H9 (cell line): ENCODE results near the gene KCTD7. TPM values are rescaled to one million over a fixed set of nuclear protein-coding genes. Genes with fewer than 3 reads are reported as not detected.

Source experiments
- DNase-seq: peaks from one replicate; pipeline ENCODE4 v3.0.0-alpha.2; 2017
- H2AFZ ChIP-seq: one replicate; pipeline ENCODE4 v1.6.1; 2013; ENCODE audit warnings: mild to moderate bottlenecking, low read length, control low read depth, moderate library complexity
- H2AK5ac ChIP-seq: 2 replicates; pipeline ENCODE4 v1.6.1; 2013; ENCODE audit warnings: low read length, control low read depth, mixed read lengths; ENCODE audit not compliant: insufficient read length
- H2BK120ac ChIP-seq: one replicate; pipeline ENCODE4 v1.6.1; 2013; ENCODE audit warnings: low read depth, mild to moderate bottlenecking, low read length, control low read depth, inconsistent platforms; ENCODE audit not compliant: poor library complexity, severe bottlenecking
- H2BK12ac ChIP-seq: 2 replicates; pipeline ENCODE4 v1.6.1; 2013; ENCODE audit warnings: low read length, control low read depth, mixed read lengths, low read depth; ENCODE audit not compliant: insufficient read length
- H2BK15ac ChIP-seq: 2 replicates; pipeline ENCODE4 v1.6.1; 2013; ENCODE audit warnings: low read depth, low read length, control low read depth
- H2BK20ac ChIP-seq: one replicate; pipeline ENCODE4 v1.6.1; 2013; ENCODE audit warnings: low read depth, mild to moderate bottlenecking, low read length, control low read depth, inconsistent platforms; ENCODE audit not compliant: poor library complexity, severe bottlenecking
- H2BK5ac ChIP-seq: 2 replicates; pipeline ENCODE4 v1.6.1; 2013; ENCODE audit warnings: low read length, control low read depth, mixed read lengths; ENCODE audit not compliant: insufficient read length
- H3K14ac ChIP-seq: 2 replicates; pipeline ENCODE4 v1.6.1; 2013; ENCODE audit warnings: low read length, control low read depth; ENCODE audit not compliant: insufficient read depth
- H3K18ac ChIP-seq: 2 replicates; pipeline ENCODE4 v1.6.1; 2013; ENCODE audit warnings: low read depth, mild to moderate bottlenecking, mixed read lengths, low read length, control low read depth; ENCODE audit not compliant: insufficient read length
- H3K23ac ChIP-seq: 2 replicates; pipeline ENCODE4 v1.6.1; 2013; ENCODE audit warnings: low read length, control low read depth, mixed read lengths, low read depth; ENCODE audit not compliant: insufficient read length
- H3K23me2 ChIP-seq: 2 replicates; pipeline ENCODE4 v1.6.1; 2013; ENCODE audit warnings: low read depth, mild to moderate bottlenecking, mixed read lengths, low read length, control low read depth; ENCODE audit not compliant: insufficient read length, poor library complexity, severe bottlenecking
- H3K27ac ChIP-seq: 2 replicates; pipeline ENCODE4 v1.5.1; 2013; ENCODE audit warnings: low read length, control low read depth, mixed read lengths, low read depth; ENCODE audit not compliant: insufficient read length
- H3K27me3 ChIP-seq: 2 replicates; pipeline ENCODE4 v1.6.1; 2013; ENCODE audit warnings: low read length, control low read depth, inconsistent platforms; ENCODE audit not compliant: insufficient read depth
- H3K4ac ChIP-seq: 2 replicates; pipeline ENCODE4 v1.6.1; 2013; ENCODE audit warnings: low read depth, mild to moderate bottlenecking, control low read depth, inconsistent platforms, low read length, moderate library complexity
- H3K4me1 ChIP-seq: 2 replicates; pipeline ENCODE4 v1.6.1; 2013; ENCODE audit warnings: low read length, control low read depth, inconsistent platforms; ENCODE audit not compliant: insufficient read depth
- H3K4me2 ChIP-seq: 2 replicates; pipeline ENCODE4 v1.6.1; 2013; ENCODE audit warnings: low read length, control low read depth, mixed read lengths; ENCODE audit not compliant: insufficient read length, insufficient read depth
- H3K56ac ChIP-seq: 2 replicates; pipeline ENCODE4 v1.6.1; 2013; ENCODE audit warnings: low read depth, mild to moderate bottlenecking, mixed read lengths, low read length, control low read depth; ENCODE audit not compliant: insufficient read length
- H3K79me1 ChIP-seq: 2 replicates; pipeline ENCODE4 v1.6.1; 2013; ENCODE audit warnings: low read depth, mild to moderate bottlenecking, moderate library complexity, low read length, control low read depth, inconsistent platforms; ENCODE audit not compliant: insufficient read depth, poor library complexity, severe bottlenecking
- H3K79me2 ChIP-seq: 2 replicates; pipeline ENCODE4 v1.6.1; 2013; ENCODE audit warnings: low read length, control low read depth, inconsistent platforms; ENCODE audit not compliant: insufficient read depth
- H3K9ac ChIP-seq: 2 replicates; pipeline ENCODE4 v1.6.1; 2013; ENCODE audit warnings: low read length, control low read depth, mixed read lengths; ENCODE audit not compliant: insufficient read length; ENCODE audit errors: extremely low read depth
- H3K9me3 ChIP-seq: one replicate; pipeline ENCODE4 v1.6.1; 2013; ENCODE audit warnings: low read depth, low read length, inconsistent platforms; ENCODE audit not compliant: control insufficient read depth
- H3T11ph ChIP-seq: one replicate; pipeline ENCODE4 v1.6.1; 2013; ENCODE audit warnings: mild to moderate bottlenecking, low read length, control low read depth, inconsistent platforms
- H4K20me1 ChIP-seq: one replicate; pipeline ENCODE4 v1.6.1; 2013; ENCODE audit not compliant: control insufficient read depth, insufficient read length, insufficient read depth
- H4K5ac ChIP-seq: 2 replicates; pipeline ENCODE4 v1.6.1; 2013; ENCODE audit warnings: low read depth, mild to moderate bottlenecking, mixed read lengths, low read length, control low read depth; ENCODE audit not compliant: insufficient read length
- H4K8ac ChIP-seq: replicated peaks from 2 replicates; pipeline ENCODE4 v1.6.1; 2013; ENCODE audit warnings: low read length, control low read depth, mixed read lengths, low read depth; ENCODE audit not compliant: insufficient read length
- H4K91ac ChIP-seq: 2 replicates; pipeline ENCODE4 v1.6.1; 2013; ENCODE audit warnings: low read depth, mild to moderate bottlenecking, moderate library complexity, mixed read lengths, low read length, control low read depth; ENCODE audit not compliant: insufficient read length
- H3K27ac Mint-ChIP-seq, 3 experiments: 2 replicates in 2 of 3; 3 replicates in 1 of 3; pipeline ENCODE4 v1.8.0; 2020 to 2021; ENCODE audit warnings: mixed read lengths in 3 of 3, mild to moderate bottlenecking in 1 of 3, moderate library complexity in 1 of 3
- H3K27me3 Mint-ChIP-seq: 2 replicates; pipeline ENCODE4 v1.8.0; 2021; ENCODE audit warnings: low read depth, mild to moderate bottlenecking, moderate library complexity, mixed read lengths
- H3K36me3 Mint-ChIP-seq, 3 experiments: 2 replicates in 2 of 3; 3 replicates in 1 of 3; pipeline ENCODE4 v1.8.0; 2020 to 2021; ENCODE audit warnings: low read depth in 3 of 3, mixed read lengths in 3 of 3; ENCODE audit not compliant: insufficient read depth in 1 of 3
- H3K4me1 Mint-ChIP-seq, 2 experiments: 2 replicates each; pipeline ENCODE4 v1.8.0; 2020; ENCODE audit warnings: mixed read lengths in 2 of 2
- H3K4me3 Mint-ChIP-seq, 2 experiments: 2 replicates in 1 of 2; 3 replicates in 1 of 2; pipeline ENCODE4 v1.8.0; 2020 to 2021; ENCODE audit warnings: mild to moderate bottlenecking in 2 of 2, mixed read lengths in 2 of 2, moderate library complexity in 1 of 2
- H3K9me3 Mint-ChIP-seq, 2 experiments: 2 replicates in 1 of 2; 3 replicates in 1 of 2; pipeline ENCODE4 v1.8.0; 2020; ENCODE audit warnings: mild to moderate bottlenecking in 2 of 2, mixed read lengths in 2 of 2, moderate library complexity in 1 of 2
- WGBS: extraction: QIAGEN DNeasy Blood & Tissue Kit; methylation state at CpG from one replicate; pipeline ENCODE4 v1.1.7; 2013; ENCODE audit warnings: missing lambda C conversion rate, low lambda C conversion rate, mixed read lengths; ENCODE audit not compliant: insufficient read length; ENCODE audit errors: extremely low coverage; 5-methylcytosine and 5-hydroxymethylcytosine counted together
- total RNA-seq: library from RNA; stranded (reverse); gene quantifications from 2 replicates; pipeline ENCODE4 v1.2.1, GENCODE V29; 2021
- TF ChIP-seq, protein P1 (sequence below): fragments of 200-600 bp; sonication (generic); conservative IDR thresholded peaks from 3 replicates; pipeline ENCODE4 v1.8.0; 2021; ENCODE audit warnings: antibody characterized with exemption, mild to moderate bottlenecking

KCTD7 gene
- total RNA-seq, 1 experiment from 2014 or later = 8.9 TPM

DNA sequence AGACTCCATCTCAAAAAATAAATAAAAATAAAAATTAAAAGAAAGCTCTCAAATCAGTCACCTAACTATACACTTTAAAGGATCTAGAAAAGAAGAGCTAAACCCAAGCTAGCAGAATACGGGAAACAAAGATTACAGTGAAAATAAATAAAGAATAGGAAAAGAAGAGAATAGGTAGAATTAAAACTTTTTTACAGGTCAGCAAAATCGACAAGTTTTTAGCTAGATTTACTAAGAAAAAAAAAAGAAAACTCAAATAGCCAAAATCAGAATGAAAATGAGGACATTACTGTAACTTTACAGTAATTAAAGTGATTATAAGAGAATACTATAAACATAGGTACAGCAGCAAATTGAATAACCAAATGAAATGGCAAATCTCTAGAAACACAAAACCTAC, 60.4 kb downstream of the KCTD7 start:
- no peaks in the 10 kb centered on the region for H3K79me1 ChIP-seq
- Mint-ChIP-seq H3K36me3 (peaks cover 0 to 4% (median 0%) of the 10 kb centered on the region in 3 experiments; a peak in 3 of 7 replicates), H3K4me1 (peaks cover 1 to 2% of the 10 kb centered on the region in 2 experiments), H3K27ac (no peak overlapping the region), H3K27me3 (no peaks in the 10 kb centered on the region; the same call in 1 of the 2 replicates), H3K4me3 (no peak overlapping the region), H3K9me3 (no peaks in the 10 kb centered on the region)
- H2BK5ac ChIP-seq = no peak overlapping the region
- no peak overlapping the region for H2AK5ac ChIP-seq
- H2AFZ ChIP-seq = no peak overlapping the region
- H3K4me2 ChIP-seq = no peak overlapping the region
- no peak overlapping the region for H3K27ac ChIP-seq
- H3K4me1 ChIP-seq = no peaks in the 10 kb centered on the region
- WGBS = no CpG with 5 or more reads among the region's 2 CpGs
- no peak overlapping the region for H2BK120ac ChIP-seq
- H3K23me2 ChIP-seq = no peaks in the 10 kb centered on the region
- no peak overlapping the region for H2BK12ac ChIP-seq
- no peak overlapping the region for H3K18ac ChIP-seq
- no peak overlapping the region for H3K14ac ChIP-seq
- no peak overlapping the region for H4K8ac ChIP-seq
- no peak overlapping the region for H4K91ac ChIP-seq
- H3T11ph ChIP-seq = no peak overlapping the region
- no peaks in the 10 kb centered on the region for H4K20me1 ChIP-seq
- H3K56ac ChIP-seq = no peak overlapping the region
- no peak overlapping the region for H2BK15ac ChIP-seq
- H3K23ac ChIP-seq = no peak overlapping the region
- no peak for DNase-seq
- TF ChIP-seq, protein P1, sequence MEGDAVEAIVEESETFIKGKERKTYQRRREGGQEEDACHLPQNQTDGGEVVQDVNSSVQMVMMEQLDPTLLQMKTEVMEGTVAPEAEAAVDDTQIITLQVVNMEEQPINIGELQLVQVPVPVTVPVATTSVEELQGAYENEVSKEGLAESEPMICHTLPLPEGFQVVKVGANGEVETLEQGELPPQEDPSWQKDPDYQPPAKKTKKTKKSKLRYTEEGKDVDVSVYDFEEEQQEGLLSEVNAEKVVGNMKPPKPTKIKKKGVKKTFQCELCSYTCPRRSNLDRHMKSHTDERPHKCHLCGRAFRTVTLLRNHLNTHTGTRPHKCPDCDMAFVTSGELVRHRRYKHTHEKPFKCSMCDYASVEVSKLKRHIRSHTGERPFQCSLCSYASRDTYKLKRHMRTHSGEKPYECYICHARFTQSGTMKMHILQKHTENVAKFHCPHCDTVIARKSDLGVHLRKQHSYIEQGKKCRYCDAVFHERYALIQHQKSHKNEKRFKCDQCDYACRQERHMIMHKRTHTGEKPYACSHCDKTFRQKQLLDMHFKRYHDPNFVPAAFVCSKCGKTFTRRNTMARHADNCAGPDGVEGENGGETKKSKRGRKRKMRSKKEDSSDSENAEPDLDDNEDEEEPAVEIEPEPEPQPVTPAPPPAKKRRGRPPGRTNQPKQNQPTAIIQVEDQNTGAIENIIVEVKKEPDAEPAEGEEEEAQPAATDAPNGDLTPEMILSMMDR = no peak
- no peak overlapping the region for H3K9ac ChIP-seq
- H3K9me3 ChIP-seq = no peaks in the 10 kb centered on the region
- H3K4ac ChIP-seq = no peak overlapping the region
- no peaks in the 10 kb centered on the region; the same call in 1 of the 2 replicates for H3K79me2 ChIP-seq
- H3K27me3 ChIP-seq = no peaks in the 10 kb centered on the region
- H4K5ac ChIP-seq = no peak overlapping the region
- H2BK20ac ChIP-seq = no peak overlapping the region
